Hematopoietic multipotent progenitor cell treated with erythropoietin and hydrocortisone succinate and interleukin-3 and kit ligand, for 15 days (in vitro differentiated cells): ENCODE measurements around the gene PLVAP.
A peak's percentile ranks its signal among the peaks of the same experiment; 100 is the strongest.

Experiments used
- DNase-seq: peaks from one replicate; pipeline ENCODE4 v3.0.0-alpha.2; 2015; ENCODE audit warnings: low spot score

PLVAP gene

GRCh38 chr19:17357078-17357666 is 20.0 kb downstream of the PLVAP start:
- DNase-seq, result no peak

- DNase-seq, result no peak
Observed at GRCh38 chr19:17353386-17353785, 23.8 kb downstream of the PLVAP start.

GRCh38 chr19:17352608-17353280 is 24.4 kb downstream of the PLVAP start:
- no peak for DNase-seq

GRCh38 chr19:17351815-17352435 is 25.2 kb downstream of the PLVAP start:
- DNase-seq, result no peak

GRCh38 chr19:17348700-17349099 is 28.4 kb downstream of the PLVAP start:
- DNase-seq, result no peak

GRCh38 chr19:17347877-17348276 is 29.3 kb downstream of the PLVAP start:
- DNase-seq, result no peak

- DNase-seq, result no peak
Observed at GRCh38 chr19:17347361-17347760, 29.8 kb downstream of the PLVAP start.

- DNase-seq, result peak; percentile 79
Observed at GRCh38 chr19:17346109-17346671, 31.0 kb downstream of the PLVAP start.

- no peak for DNase-seq
Observed at GRCh38 chr19:17341845-17342244, 35.3 kb downstream of the PLVAP start.

- DNase-seq, result no peak
Observed at GRCh38 chr19:17341386-17341785, 35.8 kb downstream of the PLVAP start.

- DNase-seq, result no peak
Observed at GRCh38 chr19:17340871-17341357, 36.2 kb downstream of the PLVAP start.

GRCh38 chr19:17340302-17340870 is 36.8 kb downstream of the PLVAP start:
- peak; percentile 23 for DNase-seq

GRCh38 chr19:17339088-17339741 is 37.9 kb downstream of the PLVAP start:
- DNase-seq, result peak; percentile 31

GRCh38 chr19:17338433-17339078 is 38.6 kb downstream of the PLVAP start:
- DNase-seq, result no peak

GRCh38 chr19:17337675-17338432 is 39.3 kb downstream of the PLVAP start:
- DNase-seq, result peak; percentile 61

- DNase-seq, result peak; percentile 94
Observed at GRCh38 chr19:17336872-17337674, 40.1 kb downstream of the PLVAP start, which contains the start of gene GTPBP3. TSS of gene GTPBP3 (plus strand) at chr19:17337553. CDS start at chr19:17337612, 59 bp downstream.

GRCh38 chr19:17335575-17335974 is 41.6 kb downstream of the PLVAP start:
- DNase-seq, result no peak

- peak; percentile 85 for DNase-seq
Observed at GRCh38 chr19:17334414-17335409, 42.4 kb downstream of the PLVAP start, which contains the start of gene ANO8. TSS of gene ANO8 (minus strand) at chr19:17334855. CDS start at chr19:17334670, 185 bp downstream.
